Urinary bladder (tissue), 4 donors: ENCODE data around the gene ASMT. TPM values are rescaled to one million over a fixed set of nuclear protein-coding genes. Genes with fewer than 3 reads are reported as not detected.

ENCODE experiments used
- DNase-seq: peaks from one replicate; pipeline ENCODE4 v3.0.0-alpha.2; 2015; ENCODE audit errors: extremely low spot score
- H3K27ac ChIP-seq: one replicate; pipeline ENCODE4 v1.5.1; 2013; ENCODE audit warnings: low read depth, mild to moderate bottlenecking, moderate library complexity
- H3K36me3 ChIP-seq: one replicate; pipeline ENCODE4 v1.6.1; 2013; ENCODE audit warnings: mild to moderate bottlenecking, moderate library complexity; ENCODE audit not compliant: insufficient read depth
- H3K4me1 ChIP-seq: one replicate; pipeline ENCODE4 v1.6.1; 2013; ENCODE audit warnings: mild to moderate bottlenecking, moderate library complexity; ENCODE audit not compliant: insufficient read depth
- H3K4me3 ChIP-seq: one replicate; pipeline ENCODE4 v1.5.1; 2013; ENCODE audit warnings: low read depth, low read length
- WGBS: extraction: QIAGEN DNeasy Blood & Tissue Kit; methylation state at CpG from one replicate; pipeline ENCODE4 v1.1.7; 2013; 5-methylcytosine and 5-hydroxymethylcytosine counted together
- polyA plus RNA-seq: library from polyadenylated mRNA; stranded (reverse); fragments of 200-250 nt; gene quantifications from one replicate; pipeline ENCODE4 v1.2.3, GENCODE V29; 2013
- total RNA-seq: library from RNA; depleted of rRNA; stranded (reverse); fragments of >200 nt; gene quantifications from one replicate; pipeline ENCODE4 v1.2.3, GENCODE V29; 2014
- donor health status: healthy with polysubstance abuse.
- donor health status: healthy.

The ASMT gene
- total and polyA plus RNA-seq, 2 donors = 0.15 to 0.32 TPM

GRCh38 chrX:1591863-1592469, 22.9 kb upstream of the ASMT start:
- under 1% methylated on average over 35 of the region's 35 CpGs for WGBS

GRCh38 chrX:1592470-1593142, 22.3 kb upstream of the ASMT start:
- Histone ChIP-seq H3K4me1 (peaks cover 2% of the 10 kb centered on the region), H3K36me3 (no peaks in the 10 kb centered on the region), H3K4me3 (peak overlapping the region; percentile 99), H3K27ac (no peak overlapping the region)
- 1% methylated on average over 28 of the region's 28 CpGs for WGBS
- DNase-seq = no peak

More at GRCh38 chrX:1591863-1592469, 22.9 kb upstream of the ASMT start:
- Histone ChIP-seq H3K4me1 (peaks cover 2% of the 10 kb centered on the region), H3K27ac (peak overlapping the region; percentile 86), H3K36me3 (no peaks in the 10 kb centered on the region), H3K4me3 (peak overlapping the region; percentile 99)
- no peak for DNase-seq

GRCh38 chrX:1593286-1594271, 21.3 kb upstream of the ASMT start:
- Histone ChIP-seq H3K36me3 (peaks cover 3% of the 10 kb centered on the region), H3K4me3 (no peak overlapping the region), H3K4me1 (peaks cover 2% of the 10 kb centered on the region), H3K27ac (no peak overlapping the region)
- DNase-seq = no peak
- 84% methylated on average over 60 of the region's 60 CpGs for WGBS

- Histone ChIP-seq H3K4me1 (peaks cover 2% of the 10 kb centered on the region), H3K4me3 (no peak overlapping the region), H3K36me3 (peaks cover 16% of the 10 kb centered on the region), H3K27ac (no peak overlapping the region)
- WGBS = 93% methylated on average over 17 of the region's 17 CpGs
- DNase-seq = no peak
These were observed 19.2 kb upstream of the ASMT start for GRCh38 chrX:1595711-1596060.

GRCh38 chrX:1596676-1597344, 18.0 kb upstream of the ASMT start:
- H3K36me3 ChIP-seq = peaks cover 21% of the 10 kb centered on the region

GRCh38 chrX:1597345-1598020, 17.4 kb upstream of the ASMT start:
- no peak for DNase-seq
- no peak overlapping the region for H3K27ac ChIP-seq
- H3K36me3 ChIP-seq = peaks cover 24% of the 10 kb centered on the region
- H3K4me3 ChIP-seq = no peak overlapping the region
- WGBS = 91% methylated on average over 25 of the region's 25 CpGs
- peaks cover 2% of the 10 kb centered on the region for H3K4me1 ChIP-seq

More at GRCh38 chrX:1596676-1597344, 18.0 kb upstream of the ASMT start:
- Histone ChIP-seq H3K4me3 (no peak overlapping the region), H3K4me1 (peaks cover 2% of the 10 kb centered on the region), H3K27ac (no peak overlapping the region)
- no peak for DNase-seq
- WGBS = 87% methylated on average over 30 of the region's 30 CpGs

GRCh38 chrX:1598021-1598875, 16.6 kb upstream of the ASMT start:
- 86% methylated on average over 50 of the region's 50 CpGs for WGBS
- H3K4me1 ChIP-seq = no peaks in the 10 kb centered on the region

GRCh38 chrX:1598876-1599790, 15.7 kb upstream of the ASMT start:
- Histone ChIP-seq H3K4me3 (no peak overlapping the region), H3K27ac (no peak overlapping the region), H3K4me1 (no peaks in the 10 kb centered on the region), H3K36me3 (peaks cover 24% of the 10 kb centered on the region)
- 91% methylated on average over 57 of the region's 57 CpGs for WGBS
- DNase-seq = no peak

More at GRCh38 chrX:1598021-1598875, 16.6 kb upstream of the ASMT start:
- no peak for DNase-seq
- H3K4me3 ChIP-seq = no peak overlapping the region
- peaks cover 24% of the 10 kb centered on the region for H3K36me3 ChIP-seq
- H3K27ac ChIP-seq = no peak overlapping the region

- Histone ChIP-seq H3K27ac (no peak overlapping the region), H3K36me3 (peaks cover 24% of the 10 kb centered on the region), H3K4me1 (no peaks in the 10 kb centered on the region), H3K4me3 (no peak overlapping the region)
- DNase-seq = no peak
- WGBS = 96% methylated on average over 36 of the region's 36 CpGs
These were observed 15.0 kb upstream of the ASMT start for GRCh38 chrX:1599791-1600405.

- Histone ChIP-seq H3K4me1 (no peaks in the 10 kb centered on the region), H3K4me3 (no peak overlapping the region), H3K36me3 (peaks cover 24% of the 10 kb centered on the region), H3K27ac (no peak overlapping the region)
- 97% methylated on average over 52 of the region's 52 CpGs for WGBS
- DNase-seq = no peak
These were observed 14.3 kb upstream of the ASMT start for GRCh38 chrX:1600406-1601050.
